OCI-LY1 (cell line): ENCODE results near the gene SIGLEC8.

Experiments used
- EZH2 ChIP-seq: fragments of 200-600 bp; sonication (generic), shearing (Covaris generic); IDR thresholded peaks from 2 replicates; pipeline ENCODE4 v1.8.0; 2017; ENCODE audit warnings: borderline replicate concordance, mixed run types, mild to moderate bottlenecking, antibody characterized with exemption, low read length, moderate library complexity, mixed read lengths
- TF ChIP-seq, protein P1 (sequence below): fragments of 200-600 bp; sonication (generic), shearing (Covaris generic); IDR thresholded peaks from 2 replicates; pipeline ENCODE4 v1.5.1; 2017; ENCODE audit warnings: mild to moderate bottlenecking, antibody characterized with exemption, low read length, moderate library complexity, mixed read lengths

DNA sequence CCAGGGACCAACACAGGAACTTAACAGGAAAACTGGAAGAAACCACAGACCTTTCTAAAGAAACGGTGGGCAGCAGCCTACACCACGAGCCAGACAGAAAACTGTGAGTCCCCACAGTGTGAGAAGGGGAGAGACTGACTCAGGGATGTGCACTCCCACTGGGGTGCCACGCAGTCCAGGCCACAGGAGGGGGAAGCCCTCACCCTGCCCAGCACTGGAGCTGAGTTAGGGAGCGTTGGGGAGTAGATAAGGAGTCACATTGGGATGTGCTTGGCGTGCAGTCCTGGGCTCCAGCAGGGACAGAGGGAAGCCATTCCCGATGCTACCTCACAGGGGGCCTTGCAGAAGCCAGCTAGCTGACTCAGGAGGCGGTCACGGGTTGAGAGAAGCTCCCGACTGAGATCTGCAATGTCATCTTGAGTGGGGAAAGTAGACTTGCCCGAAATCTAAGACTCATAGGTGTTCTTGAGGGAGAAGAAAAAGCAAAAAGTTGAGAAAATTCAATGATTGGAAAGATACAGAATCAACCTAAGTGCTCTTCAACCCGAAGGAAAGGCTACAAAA lies 17.3 kb downstream of the SIGLEC8 start:
- TF ChIP-seq, protein P1, sequence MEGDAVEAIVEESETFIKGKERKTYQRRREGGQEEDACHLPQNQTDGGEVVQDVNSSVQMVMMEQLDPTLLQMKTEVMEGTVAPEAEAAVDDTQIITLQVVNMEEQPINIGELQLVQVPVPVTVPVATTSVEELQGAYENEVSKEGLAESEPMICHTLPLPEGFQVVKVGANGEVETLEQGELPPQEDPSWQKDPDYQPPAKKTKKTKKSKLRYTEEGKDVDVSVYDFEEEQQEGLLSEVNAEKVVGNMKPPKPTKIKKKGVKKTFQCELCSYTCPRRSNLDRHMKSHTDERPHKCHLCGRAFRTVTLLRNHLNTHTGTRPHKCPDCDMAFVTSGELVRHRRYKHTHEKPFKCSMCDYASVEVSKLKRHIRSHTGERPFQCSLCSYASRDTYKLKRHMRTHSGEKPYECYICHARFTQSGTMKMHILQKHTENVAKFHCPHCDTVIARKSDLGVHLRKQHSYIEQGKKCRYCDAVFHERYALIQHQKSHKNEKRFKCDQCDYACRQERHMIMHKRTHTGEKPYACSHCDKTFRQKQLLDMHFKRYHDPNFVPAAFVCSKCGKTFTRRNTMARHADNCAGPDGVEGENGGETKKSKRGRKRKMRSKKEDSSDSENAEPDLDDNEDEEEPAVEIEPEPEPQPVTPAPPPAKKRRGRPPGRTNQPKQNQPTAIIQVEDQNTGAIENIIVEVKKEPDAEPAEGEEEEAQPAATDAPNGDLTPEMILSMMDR: no peak
- no peak for TF ChIP-seq EZH2
